Measurements from ENCODE around the gene SMAP1.

Gene SMAP1

GRCh38 chr6:70667711-70668498 lies at the start of gene SMAP1:
Gene SMAP1 (plus strand): TSS chr6:70667883. CDS start chr6:70668024, 141 bp downstream.
- Histone ChIP-seq H3K27me3 (ENCODE audit: control insufficient read depth, insufficient read depth, low read length) (no peaks in the 10 kb centered on the region), H3K36me3 (ENCODE audit: control insufficient read depth, insufficient read depth, low read length) (no peaks in the 10 kb centered on the region), H3K79me2 (peaks cover 21% of the 10 kb centered on the region), H3K4me2 (ENCODE audit: low read length) (peak within 1 kb of the TSS; percentile 79), H3K4me1 (peaks cover 11% of the 10 kb centered on the region), H3K27ac (peak within 1 kb of the TSS; percentile 84), H2AFZ (peak within 1 kb of the TSS; percentile 94), H3K9ac (peak within 1 kb of the TSS; percentile 64), H3K4me3 (ENCODE audit: low read depth, low read length) (peak within 1 kb of the TSS; percentile 72), H3K9me3 (ENCODE audit: control insufficient read depth, low read length) (no peaks in the 10 kb centered on the region)
- peak; percentile 6 for TF ChIP-seq CTCF (IDR thresholded peaks at IDR 0.05)

DNA sequence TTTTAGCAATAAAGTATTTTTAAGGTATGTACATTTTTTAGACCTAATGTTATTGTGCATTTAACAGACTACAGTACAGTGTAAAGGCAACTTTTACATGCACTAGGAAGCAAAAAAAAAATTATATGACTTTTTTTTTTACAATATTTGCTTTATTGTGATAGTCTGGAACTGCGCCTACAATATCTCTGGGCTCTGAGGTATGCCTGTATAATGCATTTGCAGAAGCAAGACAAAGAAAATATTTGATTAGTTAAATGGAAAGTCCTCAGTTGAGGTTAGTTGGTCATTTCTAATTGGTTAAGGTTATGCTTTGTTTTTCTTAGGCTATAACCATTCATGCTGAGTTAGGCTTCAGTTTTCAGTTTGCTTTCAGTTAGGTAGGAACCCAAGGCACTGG lies 46.9 kb upstream of the SMAP1 start:
- H2AFZ ChIP-seq, result no peak overlapping the region
- H3K27ac ChIP-seq, result no peak overlapping the region
- no peaks in the 10 kb centered on the region for H3K79me2 ChIP-seq
- H3K9me3 ChIP-seq (ENCODE audit: control insufficient read depth, low read length), result no peaks in the 10 kb centered on the region
- no peak overlapping the region for H3K9ac ChIP-seq
- no peak overlapping the region for H3K4me2 ChIP-seq (ENCODE audit: low read length)
- H3K4me1 ChIP-seq, result no peaks in the 10 kb centered on the region
- no peak for TF ChIP-seq CTCF (IDR thresholded peaks at IDR 0.05)
- no peak overlapping the region for H3K4me3 ChIP-seq (ENCODE audit: low read depth, low read length)
- no peaks in the 10 kb centered on the region for H3K36me3 ChIP-seq (ENCODE audit: control insufficient read depth, insufficient read depth, low read length)
- no peaks in the 10 kb centered on the region for H3K27me3 ChIP-seq (ENCODE audit: control insufficient read depth, insufficient read depth, low read length)

DNA sequence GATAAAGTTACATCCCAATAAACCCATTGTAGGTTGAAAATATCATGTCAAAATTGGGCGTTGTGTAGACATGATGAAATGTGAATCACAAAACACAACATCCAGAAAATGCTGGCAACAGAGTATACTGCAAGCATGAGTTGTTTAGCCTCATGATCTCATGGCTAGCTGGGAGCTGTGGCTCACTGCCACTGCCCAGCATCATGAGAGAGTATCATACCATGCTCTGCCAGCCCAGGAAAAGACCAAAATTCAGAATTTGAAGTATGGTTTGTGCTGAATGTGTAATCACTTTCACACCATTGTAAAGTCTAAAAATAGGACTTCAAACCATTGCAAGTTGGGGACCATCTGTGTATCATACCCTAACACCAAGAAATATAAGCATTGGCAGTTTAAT lies 45.2 kb upstream of the SMAP1 start:
- no peak for TF ChIP-seq CTCF (IDR thresholded peaks at IDR 0.05)
- Histone ChIP-seq H3K36me3 (ENCODE audit: control insufficient read depth, insufficient read depth, low read length) (no peaks in the 10 kb centered on the region), H2AFZ (no peak overlapping the region), H3K9me3 (ENCODE audit: control insufficient read depth, low read length) (no peaks in the 10 kb centered on the region), H3K79me2 (no peaks in the 10 kb centered on the region), H3K27me3 (ENCODE audit: control insufficient read depth, insufficient read depth, low read length) (no peaks in the 10 kb centered on the region), H3K27ac (no peak overlapping the region), H3K4me2 (ENCODE audit: low read length) (no peak overlapping the region), H3K4me3 (ENCODE audit: low read depth, low read length) (no peak overlapping the region), H3K9ac (no peak overlapping the region), H3K4me1 (no peaks in the 10 kb centered on the region)

DNA sequence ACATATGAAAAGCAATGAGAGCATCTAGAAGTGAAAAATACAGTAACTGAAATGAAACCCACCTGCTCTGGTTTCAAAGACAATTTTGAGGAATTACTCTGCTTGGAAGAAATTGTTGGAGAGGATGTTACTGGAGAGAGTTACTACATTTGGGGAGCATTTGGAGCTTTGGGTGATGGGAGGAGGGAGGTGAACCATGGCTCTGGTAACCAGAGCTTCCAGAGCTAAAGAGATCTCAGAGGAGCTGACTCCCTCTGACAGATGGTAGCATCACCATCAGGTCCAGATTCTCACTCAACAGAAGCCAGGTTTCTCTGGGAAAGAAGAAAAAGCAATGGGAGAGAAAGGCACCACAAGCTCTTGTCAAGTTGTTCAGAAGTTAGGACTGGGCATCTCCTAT lies 42.2 kb upstream of the SMAP1 start:
- Histone ChIP-seq H3K27ac (no peak overlapping the region), H3K36me3 (ENCODE audit: control insufficient read depth, insufficient read depth, low read length) (no peaks in the 10 kb centered on the region), H3K9ac (no peak overlapping the region), H3K79me2 (no peaks in the 10 kb centered on the region), H3K4me1 (no peaks in the 10 kb centered on the region), H3K27me3 (ENCODE audit: control insufficient read depth, insufficient read depth, low read length) (no peaks in the 10 kb centered on the region), H2AFZ (no peak overlapping the region), H3K9me3 (ENCODE audit: control insufficient read depth, low read length) (no peaks in the 10 kb centered on the region), H3K4me2 (ENCODE audit: low read length) (no peak overlapping the region), H3K4me3 (ENCODE audit: low read depth, low read length) (no peak overlapping the region)
- TF ChIP-seq CTCF (IDR thresholded peaks at IDR 0.05), result no peak
